GM12891 (cell line): ENCODE measurements around the gene LPIN1.

Experiments
- POLR2A ChIP-seq: IDR thresholded peaks from 2 replicates; pipeline ENCODE4 v1.6.1; 2011; ENCODE audit warnings: low read depth, low read length, control low read depth
- POLR2AphosphoS5 ChIP-seq: IDR thresholded peaks from 2 replicates; pipeline ENCODE4 v1.6.1; 2011; ENCODE audit warnings: low read depth, low read length, control low read depth
- POU2F2 ChIP-seq: IDR thresholded peaks from 2 replicates; pipeline ENCODE4 v1.6.1; 2011; ENCODE audit warnings: low read depth, mild to moderate bottlenecking, control low read depth, low read length, moderate library complexity
- SPI1 ChIP-seq: IDR thresholded peaks from 2 replicates; pipeline ENCODE4 v1.6.1; 2011; ENCODE audit warnings: low read depth, low read length, control low read depth
- TAF1 ChIP-seq: IDR thresholded peaks from 2 replicates; pipeline ENCODE4 v1.6.1; 2011; ENCODE audit warnings: low read depth, low read length, control low read depth

GRCh38 chr2:11770531-11771188 lies 24.2 kb downstream of the LPIN1 start:
- TF ChIP-seq POU2F2: no peak
- TF ChIP-seq POLR2A: no peak
- no peak for TF ChIP-seq TAF1
- no peak for TF ChIP-seq POLR2AphosphoS5
- TF ChIP-seq SPI1: no peak
